ENCODE data around the gene ITGAX.
"Not testable (repeated sequence)": the region's sequence is repeated elsewhere in the genome, so short reads cannot be mapped to it uniquely, and the experiment has no call there.

DNA sequence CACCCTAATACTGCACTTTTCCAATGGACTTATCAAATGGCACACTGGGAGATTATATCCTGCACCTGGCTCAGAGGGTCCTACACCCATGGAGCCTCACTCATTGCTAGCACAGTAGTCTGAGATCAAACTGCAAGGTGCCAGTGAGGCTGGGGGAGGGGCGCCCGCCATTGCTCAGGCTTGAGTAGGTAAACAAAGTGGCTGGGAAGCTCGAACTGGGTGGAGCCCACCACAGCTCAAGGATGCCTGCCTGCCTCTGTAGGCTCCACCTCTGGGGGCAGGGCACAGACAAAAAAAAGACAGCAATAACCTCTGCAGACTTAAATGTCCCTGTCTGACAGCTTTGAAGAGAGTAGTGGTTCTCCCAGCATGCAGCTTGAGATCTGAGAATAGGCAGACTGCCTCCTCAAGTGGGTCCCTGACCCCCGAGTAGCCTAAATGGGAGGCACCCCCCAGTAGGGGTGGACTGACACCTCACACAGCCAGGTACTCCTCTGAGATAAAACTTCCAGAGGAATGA, 16.8 kb upstream of the ITGAX start:
- not testable (repeated sequence) for TF ChIP-seq EP300 (IDR thresholded peaks at IDR 0.05; ENCODE audit: low read depth)
- TF ChIP-seq, protein P1, sequence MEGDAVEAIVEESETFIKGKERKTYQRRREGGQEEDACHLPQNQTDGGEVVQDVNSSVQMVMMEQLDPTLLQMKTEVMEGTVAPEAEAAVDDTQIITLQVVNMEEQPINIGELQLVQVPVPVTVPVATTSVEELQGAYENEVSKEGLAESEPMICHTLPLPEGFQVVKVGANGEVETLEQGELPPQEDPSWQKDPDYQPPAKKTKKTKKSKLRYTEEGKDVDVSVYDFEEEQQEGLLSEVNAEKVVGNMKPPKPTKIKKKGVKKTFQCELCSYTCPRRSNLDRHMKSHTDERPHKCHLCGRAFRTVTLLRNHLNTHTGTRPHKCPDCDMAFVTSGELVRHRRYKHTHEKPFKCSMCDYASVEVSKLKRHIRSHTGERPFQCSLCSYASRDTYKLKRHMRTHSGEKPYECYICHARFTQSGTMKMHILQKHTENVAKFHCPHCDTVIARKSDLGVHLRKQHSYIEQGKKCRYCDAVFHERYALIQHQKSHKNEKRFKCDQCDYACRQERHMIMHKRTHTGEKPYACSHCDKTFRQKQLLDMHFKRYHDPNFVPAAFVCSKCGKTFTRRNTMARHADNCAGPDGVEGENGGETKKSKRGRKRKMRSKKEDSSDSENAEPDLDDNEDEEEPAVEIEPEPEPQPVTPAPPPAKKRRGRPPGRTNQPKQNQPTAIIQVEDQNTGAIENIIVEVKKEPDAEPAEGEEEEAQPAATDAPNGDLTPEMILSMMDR (IDR thresholded peaks at IDR 0.05): not testable (repeated sequence)
